M059J (cell line): ENCODE data around the gene TAC3. TPM values are rescaled to one million over a fixed set of nuclear protein-coding genes. Genes with fewer than 3 reads are reported as not detected.
"Not testable (repeated sequence)": the region's sequence is repeated elsewhere in the genome, so short reads cannot be mapped to it uniquely, and the experiment has no call there.

Experiments
- DNase-seq: peaks from one replicate; pipeline ENCODE4 v3.0.0-alpha.2; 2012; ENCODE audit warnings: low read depth
- total RNA-seq: library from RNA; depleted of rRNA; stranded (reverse); fragments of >200 nt; shearing (Covaris generic); gene quantifications from 2 replicates; pipeline ENCODE4 v1.2.3, GENCODE V29; 2014; rRNA removed

TAC3 gene
- total RNA-seq, 1 experiment from 2014 or later, result not detected

DNA sequence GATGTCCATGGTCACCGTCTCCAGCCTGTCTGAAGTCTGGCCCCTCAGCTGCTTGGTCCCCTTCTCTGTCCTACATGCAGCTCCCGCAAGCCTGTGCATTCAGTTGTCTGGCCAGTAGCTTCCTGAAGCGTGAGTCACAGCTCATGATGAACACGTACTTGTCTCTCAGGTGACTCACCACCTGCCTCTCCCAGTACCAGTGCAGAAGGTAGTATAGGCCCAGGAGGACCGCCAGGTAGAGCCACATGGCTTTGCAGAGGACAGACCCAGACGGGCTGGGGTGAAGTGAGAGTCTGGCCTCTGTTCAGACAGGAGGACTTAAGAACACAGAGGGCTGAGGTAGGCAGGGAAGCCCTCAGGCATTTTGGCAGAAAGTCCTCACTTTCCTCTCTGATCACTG lies 30.6 kb downstream of the TAC3 start:
- DNase-seq, result peak; percentile 83

DNA sequence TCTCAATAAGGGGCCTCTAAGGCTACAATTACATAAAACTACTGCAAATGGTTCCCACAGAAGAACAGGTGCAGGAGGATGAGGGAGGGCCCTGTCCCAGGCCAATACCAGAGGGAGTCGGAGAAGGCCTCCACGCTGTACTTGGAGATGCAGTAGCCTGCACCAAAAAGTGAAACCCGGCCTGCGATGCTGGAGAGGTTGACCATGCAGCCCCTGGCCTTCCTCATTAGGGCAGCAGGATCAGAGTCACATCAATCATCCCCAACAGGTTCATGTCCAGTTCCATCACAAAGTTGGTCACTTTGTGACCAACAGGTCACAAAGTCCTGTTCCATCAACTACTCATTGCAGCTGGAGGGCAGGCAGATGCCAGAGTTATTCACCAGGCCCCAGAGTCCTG lies 32.9 kb downstream of the TAC3 start:
- no peak for DNase-seq

DNA sequence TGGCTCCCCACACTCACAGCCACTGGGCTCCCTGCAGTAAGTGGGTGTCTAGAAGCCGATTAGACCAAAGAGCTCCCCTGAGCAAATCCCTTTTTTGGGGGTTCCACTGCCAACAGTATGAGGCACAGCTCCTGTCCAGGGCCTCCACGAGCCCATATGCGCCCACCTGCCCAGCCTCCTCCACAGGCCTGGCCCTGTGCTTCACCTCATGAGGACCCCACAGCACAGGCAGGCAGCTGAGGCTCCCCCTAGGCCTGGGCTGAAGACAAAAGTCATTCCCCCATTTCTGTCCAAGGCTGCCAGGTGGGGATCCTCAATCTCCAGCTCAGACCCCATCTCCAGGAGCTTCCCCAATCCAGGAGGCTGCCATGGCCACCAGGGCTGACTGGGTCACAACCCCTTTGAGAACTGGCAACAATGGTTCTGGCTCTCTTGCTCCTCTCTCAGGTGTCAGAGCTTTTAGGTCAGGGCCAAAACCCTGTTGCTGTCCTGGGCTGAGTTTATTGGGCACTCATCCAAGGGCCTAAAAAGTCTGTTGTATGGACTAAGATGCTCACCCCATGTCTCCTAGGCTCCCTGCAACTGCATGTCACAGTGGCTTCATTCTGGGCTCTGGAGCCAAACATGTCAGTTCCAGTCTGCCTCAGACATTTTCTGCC lies 33.6 kb downstream of the TAC3 start:
- DNase-seq, result not testable (repeated sequence)

DNA sequence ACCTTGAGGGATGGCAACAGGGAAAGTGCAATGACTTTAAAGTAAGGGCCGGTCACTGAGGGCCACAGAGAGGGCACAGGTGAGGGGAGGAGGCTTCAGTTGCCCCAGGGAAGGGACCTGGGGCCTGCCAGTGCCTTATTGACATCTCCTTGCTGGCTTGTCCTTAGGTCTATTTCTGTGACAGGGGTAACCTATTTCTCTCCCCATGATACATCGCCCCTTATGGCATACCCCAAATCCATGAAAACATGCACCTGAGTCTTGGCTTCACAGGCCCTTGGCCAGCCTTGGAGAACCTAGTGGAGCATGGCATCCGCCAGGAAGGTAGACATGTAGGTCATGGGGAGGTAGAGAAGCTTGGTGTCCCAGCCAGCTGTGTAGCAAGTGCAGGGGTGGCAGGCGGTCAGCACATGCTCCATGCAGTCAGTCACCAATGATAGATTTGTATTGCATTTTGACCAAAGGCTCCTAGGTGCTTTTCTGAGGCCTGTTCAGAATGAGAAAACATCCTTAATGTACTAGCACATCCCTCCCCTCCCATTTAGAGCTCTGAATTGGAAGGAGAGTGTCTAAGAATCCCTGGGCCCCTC lies 35.3 kb downstream of the TAC3 start:
- DNase-seq, result no peak

DNA sequence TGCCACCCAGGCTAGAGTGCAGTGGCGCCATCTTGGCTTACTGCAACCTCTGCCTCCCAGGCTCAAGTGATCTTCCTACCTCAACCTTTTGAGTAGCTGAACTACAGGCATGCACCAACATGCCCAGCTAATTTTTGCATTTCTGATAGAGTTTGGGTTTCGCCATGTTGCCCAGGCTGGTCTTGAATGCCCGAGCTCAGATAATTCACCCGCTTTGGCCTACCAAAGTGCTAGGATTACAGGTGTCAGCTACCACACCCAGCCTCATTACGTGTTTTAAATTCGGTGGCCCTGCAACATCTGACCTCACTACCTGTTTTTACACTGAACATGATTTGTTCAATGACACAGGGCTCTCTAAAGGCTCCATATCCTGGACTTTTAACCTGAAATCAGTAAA lies 36.1 kb downstream of the TAC3 start:
- DNase-seq, result no peak

DNA sequence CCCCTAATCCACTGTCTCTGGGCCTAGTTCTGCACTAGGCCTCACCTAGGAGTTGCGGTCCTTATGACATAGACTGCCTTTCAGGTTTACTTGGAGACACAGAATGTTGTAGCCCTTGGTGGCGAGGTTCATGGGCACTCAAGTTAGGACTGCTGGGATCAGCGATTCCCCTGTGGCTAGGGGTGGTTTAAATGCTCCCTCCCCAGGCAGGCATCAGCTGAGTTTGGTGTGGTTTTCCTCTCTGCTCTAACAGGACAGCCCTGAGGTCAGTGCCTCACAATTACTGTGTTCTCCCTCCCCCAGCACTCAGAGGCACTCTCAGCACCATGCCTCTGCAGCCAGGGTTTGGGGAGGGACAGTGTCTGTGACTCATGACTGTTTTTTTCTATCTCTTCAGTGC lies 36.7 kb downstream of the TAC3 start:
- DNase-seq, result peak; percentile 55

DNA sequence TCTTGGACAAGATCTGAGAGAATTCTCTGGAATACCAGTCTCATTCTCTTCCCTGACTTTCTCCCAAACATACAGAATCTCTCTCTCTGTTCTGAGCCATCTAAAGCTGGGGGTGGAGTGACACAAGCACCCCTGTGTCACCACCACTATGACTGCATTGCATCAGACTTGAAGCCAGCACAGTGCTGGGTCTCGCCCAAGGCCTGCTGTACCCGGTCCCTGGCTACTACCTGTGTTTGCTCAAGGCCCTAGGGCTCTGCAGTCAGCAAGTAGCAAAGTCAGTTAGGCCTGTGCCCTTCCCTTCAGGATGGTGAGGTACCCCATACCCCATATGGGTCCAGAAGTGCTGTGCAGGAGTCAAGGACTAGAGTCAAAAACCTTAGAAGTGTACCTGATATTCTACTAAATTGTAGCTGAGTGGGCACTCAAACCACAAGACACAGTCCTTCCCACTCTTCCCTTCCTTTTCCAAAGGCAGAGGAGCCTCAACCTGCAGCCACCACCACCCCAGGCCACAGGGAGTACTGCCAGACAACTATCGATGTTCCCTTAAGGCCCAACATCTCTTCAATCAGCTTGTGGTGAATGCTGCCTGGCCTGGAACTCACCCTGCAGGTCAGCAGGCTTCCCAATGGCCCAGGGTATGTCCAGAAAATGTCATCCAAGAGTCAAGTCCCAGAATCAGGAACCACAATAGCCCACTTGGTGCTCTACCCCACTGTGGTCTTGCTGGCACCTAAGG lies 37.8 kb downstream of the TAC3 start:
- DNase-seq, result no peak

DNA sequence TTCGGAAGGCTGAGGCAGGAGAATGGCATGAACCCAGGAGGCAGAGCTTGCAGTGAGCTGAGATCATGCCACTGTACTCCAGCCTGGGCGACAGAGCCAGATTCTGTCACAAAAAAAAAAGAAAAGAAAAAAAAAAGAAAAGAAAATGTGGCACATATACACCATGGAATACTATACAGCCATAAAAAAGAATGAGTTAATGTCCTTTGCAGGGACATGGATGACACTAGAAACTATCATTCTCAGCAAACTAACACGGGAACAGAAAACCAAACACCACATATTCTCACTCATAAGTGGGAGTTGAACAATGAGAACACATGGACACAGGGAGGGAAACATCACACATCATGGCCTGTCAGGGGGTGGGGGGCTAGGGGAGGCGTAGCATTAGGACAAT lies 39.0 kb downstream of the TAC3 start:
- not testable (repeated sequence) for DNase-seq

DNA sequence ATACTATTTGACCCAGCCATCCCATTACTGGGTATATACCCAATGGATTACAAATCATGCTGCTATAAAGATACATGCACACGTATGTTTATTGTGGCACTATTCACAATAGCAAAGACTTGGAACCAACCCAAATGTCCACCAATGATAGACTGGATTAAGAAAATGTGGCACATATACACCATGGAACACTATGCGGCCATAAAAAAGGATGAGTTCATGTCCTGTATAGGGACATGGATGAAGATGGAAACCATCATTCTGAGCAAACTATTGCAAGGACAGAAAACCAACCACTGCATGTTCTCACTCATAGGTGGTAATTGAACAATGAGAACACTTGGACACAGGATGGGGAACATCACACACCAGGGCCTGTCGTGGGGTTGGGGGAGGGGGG lies 42.1 kb downstream of the TAC3 start:
- DNase-seq, result not testable (repeated sequence)

DNA sequence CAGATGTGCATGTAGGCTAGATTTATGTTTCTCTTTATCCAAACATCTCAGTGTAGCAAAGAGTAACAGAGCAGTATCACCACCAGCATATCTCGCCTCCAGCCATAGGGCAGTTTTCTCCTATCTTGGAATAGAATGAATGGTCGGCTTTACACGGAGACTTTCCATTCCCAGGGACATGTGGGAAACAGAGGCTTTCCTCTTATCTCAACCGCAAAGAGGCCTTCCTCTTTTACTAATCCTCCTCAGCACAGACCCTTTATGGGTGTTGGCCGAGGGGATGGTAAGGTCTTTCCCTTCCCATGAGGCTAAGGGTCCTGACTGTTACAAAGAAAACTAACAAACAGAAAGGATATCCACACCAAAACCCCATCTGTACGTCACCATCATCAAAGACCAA lies 47.4 kb downstream of the TAC3 start:
- DNase-seq, result not testable (repeated sequence)

DNA sequence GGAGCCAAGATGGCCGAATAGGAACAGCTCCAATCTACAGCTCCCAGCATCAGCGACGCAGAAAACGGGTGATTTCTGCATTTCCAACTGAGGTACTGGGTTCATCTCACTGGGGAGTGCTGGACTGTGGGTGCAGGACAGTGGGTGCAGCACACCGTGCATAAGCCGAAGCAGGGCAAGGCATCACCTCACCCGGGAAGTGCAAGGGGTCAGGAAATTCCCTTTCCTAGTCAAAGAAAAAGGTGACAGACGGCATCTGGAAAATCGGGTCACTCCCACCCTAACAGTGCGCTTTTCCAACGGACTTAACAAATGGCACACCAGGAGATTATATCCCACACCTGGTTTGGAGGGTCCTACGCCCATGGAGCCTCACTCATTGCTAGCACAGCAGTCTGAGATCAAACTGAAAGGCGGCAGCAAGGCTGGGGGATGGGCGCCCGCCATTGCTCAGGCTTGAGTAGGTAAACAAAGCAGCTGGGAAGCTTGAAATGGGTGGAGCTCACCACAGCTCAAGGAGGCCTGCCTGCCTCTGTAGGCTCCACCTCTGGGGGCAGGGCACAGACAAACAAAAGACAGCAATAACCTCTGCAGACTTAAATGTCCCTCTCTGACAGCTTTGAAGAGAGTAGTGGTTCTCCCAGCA lies 50.2 kb downstream of the TAC3 start:
- DNase-seq, result not testable (repeated sequence)

DNA sequence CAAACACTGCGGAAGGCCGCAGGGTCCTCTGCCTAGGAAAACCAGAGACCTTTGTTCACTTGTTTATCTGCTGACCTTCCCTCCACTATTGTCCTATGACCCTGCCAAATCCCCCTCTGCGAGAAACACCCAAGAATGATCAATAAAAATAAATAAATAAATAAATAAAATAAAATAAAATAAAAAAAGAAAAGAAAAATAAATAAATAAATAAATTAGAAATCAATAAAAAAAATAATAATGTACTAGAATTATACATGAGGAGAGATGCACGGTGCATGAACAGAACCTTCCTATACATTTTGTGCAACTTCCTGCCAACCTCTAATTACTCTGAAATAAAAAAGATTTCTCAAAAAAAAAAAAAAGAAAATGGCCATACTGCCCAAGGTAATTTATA lies 51.2 kb downstream of the TAC3 start:
- not testable (repeated sequence) for DNase-seq

DNA sequence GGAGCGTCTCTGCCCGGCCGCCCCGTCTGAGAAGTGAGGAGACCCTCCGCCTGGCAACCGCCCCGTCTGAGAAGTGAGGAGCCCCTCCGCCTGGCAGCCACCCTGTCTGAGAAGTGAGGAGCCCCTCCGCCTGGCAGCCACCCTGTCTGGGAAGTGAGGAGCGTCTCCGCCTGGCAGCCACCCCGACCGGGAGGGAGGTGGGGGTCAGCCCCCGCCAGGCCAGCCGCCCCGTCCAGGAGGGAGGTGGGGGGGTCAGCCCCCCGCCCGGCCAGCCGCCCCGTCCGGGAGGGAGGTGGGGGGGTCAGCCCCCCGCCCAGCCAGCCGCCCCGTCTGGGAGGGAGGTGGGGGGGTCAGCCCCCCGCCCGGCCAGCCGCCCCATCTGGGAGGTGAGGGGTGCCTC lies 52.8 kb downstream of the TAC3 start:
- not testable (repeated sequence) for DNase-seq

DNA sequence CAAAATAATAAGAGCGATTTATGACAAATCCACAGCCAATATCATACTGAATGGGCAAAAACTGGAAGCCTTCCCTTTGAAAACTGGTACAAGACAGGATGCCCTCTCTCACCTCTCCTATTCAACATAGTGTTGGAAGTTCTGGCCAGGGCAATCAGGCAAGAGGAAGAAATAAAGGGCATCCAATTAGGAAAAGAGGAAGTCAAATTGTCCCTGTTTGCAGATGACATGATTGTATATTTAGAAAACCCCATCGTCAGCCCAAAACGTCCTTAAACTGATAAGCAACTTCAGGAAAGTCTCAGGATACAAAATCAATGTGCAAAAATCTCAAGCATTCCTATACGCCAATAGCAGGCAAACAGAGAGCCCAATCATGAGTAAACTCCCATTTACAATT lies 54.1 kb downstream of the TAC3 start:
- DNase-seq, result not testable (repeated sequence)

Other genes with a start within 250 kb of the TAC3 start
- not detected in 2 replicates for gene SDR9C7, start 82.1 kb downstream of the TAC3 start, total RNA-seq
- not detected in 2 replicates for gene RDH16, start 58.9 kb downstream of the TAC3 start, total RNA-seq
- 3.3 TPM in 2 replicates for gene ZBTB39, start 10.0 kb downstream of the TAC3 start, total RNA-seq
- gene MYO1A, start 33.6 kb upstream of the TAC3 start, total RNA-seq, result not detected in 2 replicates
- gene NEMP1, start 62.3 kb upstream of the TAC3 start, total RNA-seq, result 18.1 and 30.3 TPM in 2 replicates
- gene NAB2, start 72.6 kb upstream of the TAC3 start, total RNA-seq, result 11.0 and 18.9 TPM in 2 replicates
- gene STAT6, start 94.8 kb upstream of the TAC3 start, total RNA-seq, result not detected in 2 replicates
- 8.5 and 24.9 TPM in 2 replicates for gene LRP1, start 112.0 kb upstream of the TAC3 start, total RNA-seq
- gene LRP1-AS, start 131.1 kb upstream of the TAC3 start, total RNA-seq, result not detected in 2 replicates
- gene NXPH4, start 200.3 kb upstream of the TAC3 start, total RNA-seq, result 3.1 and 6.8 TPM in 2 replicates
- 113 and 139 TPM in 2 replicates for gene SHMT2, start 213.2 kb upstream of the TAC3 start, total RNA-seq
- 0.10 TPM in 1 of 2 replicates, not detected in the other for gene STAC3, start 234.7 kb upstream of the TAC3 start, total RNA-seq